Neural cell (in vitro differentiated cells): ENCODE data around the gene LILRA1. TPM values are rescaled to one million over a fixed set of nuclear protein-coding genes. Genes with fewer than 3 reads are reported as not detected.

Experiments
- H2AFZ ChIP-seq: fragments of 200-600, 300-800 bp; sonication (generic), shearing (Covaris generic); 2 replicates; pipeline ENCODE4 v1.6.0; 2014; ENCODE audit warnings: low read depth, mild to moderate bottlenecking, antibody characterized with exemption, low read length, moderate library complexity
- H3F3A ChIP-seq: fragments of 200-600 bp; shearing (Covaris generic); 2 replicates; pipeline ENCODE4 v1.6.1; 2016; ENCODE audit warnings: mild to moderate bottlenecking, moderate library complexity, mixed read lengths, antibody characterized with exemption, low read length; ENCODE audit not compliant: insufficient read depth, poor library complexity, severe bottlenecking
- H3K27ac ChIP-seq: fragments of 200-600, 300-800 bp; sonication (generic), shearing (Covaris generic); 2 replicates; pipeline ENCODE4 v1.5.1; 2014; ENCODE audit warnings: mild to moderate bottlenecking, low read length, moderate library complexity
- H3K27me3 ChIP-seq: fragments of 300-800, 200-600 bp; sonication (generic), shearing (Covaris generic); 2 replicates; pipeline ENCODE4 v1.6.0; 2014; ENCODE audit warnings: mild to moderate bottlenecking, low read depth, low read length, moderate library complexity; ENCODE audit not compliant: insufficient read depth
- H3K36me3 ChIP-seq: fragments of 300-800, 200-600 bp; sonication (generic), shearing (Covaris generic); 2 replicates; pipeline ENCODE4 v1.5.1; 2014; ENCODE audit warnings: mild to moderate bottlenecking, antibody characterized with exemption, low read length, moderate library complexity; ENCODE audit not compliant: insufficient read depth
- H3K4me2 ChIP-seq: fragments of 300-800, 200-600 bp; sonication (generic), shearing (Covaris generic); 2 replicates; pipeline ENCODE4 v1.6.0; 2014; ENCODE audit warnings: mild to moderate bottlenecking, low read length
- H3K4me3 ChIP-seq: fragments of 300-800, 200-600 bp; sonication (generic), shearing (Covaris generic); 2 replicates; pipeline ENCODE4 v1.5.1; 2014; ENCODE audit warnings: mild to moderate bottlenecking, low read length, moderate library complexity
- H3K79me2 ChIP-seq: fragments of 200-600 bp; shearing (Covaris generic); replicated peaks from 2 replicates; pipeline ENCODE4 v1.6.0; 2014; ENCODE audit warnings: mild to moderate bottlenecking, low read length, moderate library complexity; ENCODE audit not compliant: insufficient read depth
- H3K9ac ChIP-seq: fragments of 300-800, 200-600 bp; sonication (generic), shearing (Covaris generic); 2 replicates; pipeline ENCODE4 v1.6.1; 2016; ENCODE audit warnings: mild to moderate bottlenecking, low read length, mixed read lengths
- H3K9me2 ChIP-seq: fragments of 200-600 bp; shearing (Covaris generic); 2 replicates; pipeline ENCODE4 v1.6.1; 2016; ENCODE audit warnings: mild to moderate bottlenecking, low read length, mixed read lengths; ENCODE audit not compliant: insufficient read depth
- H3K9me3 ChIP-seq: fragments of 200-600, 300-800 bp; sonication (generic), shearing (Covaris generic); 2 replicates; pipeline ENCODE4 v1.6.1; 2016; ENCODE audit warnings: mild to moderate bottlenecking, mixed run types, low read length, moderate library complexity, mixed read lengths
- H4K20me1 ChIP-seq: fragments of 200-600 bp; shearing (Covaris generic); 2 replicates; pipeline ENCODE4 v1.6.1; 2016; ENCODE audit warnings: mild to moderate bottlenecking, mixed run types; ENCODE audit not compliant: insufficient read depth
- CTCF ChIP-seq: fragments of 450-650 bp; IDR thresholded peaks from 2 replicates; pipeline ENCODE4 v1.5.1; 2014; ENCODE audit warnings: antibody characterized with exemption, mild to moderate bottlenecking, moderate library complexity; ENCODE audit not compliant: poor library complexity, severe bottlenecking
- EP300 ChIP-seq: fragments of 450-650 bp; conservative IDR thresholded peaks from 2 replicates; pipeline ENCODE4 v1.6.1; 2014; ENCODE audit warnings: antibody characterized with exemption, mild to moderate bottlenecking, moderate library complexity; ENCODE audit not compliant: poor library complexity, severe bottlenecking
- EZH2 ChIP-seq: fragments of 200-600, 300-800 bp; shearing (Covaris generic), sonication (generic); IDR thresholded peaks from 2 replicates; pipeline ENCODE4 v1.6.1; 2014; ENCODE audit warnings: antibody characterized with exemption, low read length, borderline replicate concordance, mild to moderate bottlenecking; ENCODE audit not compliant: insufficient read depth, poor library complexity, severe bottlenecking
- MXI1 ChIP-seq: fragments of 450-650 bp; conservative IDR thresholded peaks from 2 replicates; pipeline ENCODE4 v1.6.1; 2014; ENCODE audit warnings: antibody characterized with exemption, mild to moderate bottlenecking; ENCODE audit not compliant: poor library complexity, severe bottlenecking
- POLR2AphosphoS5 ChIP-seq: IDR thresholded peaks from 2 replicates; pipeline ENCODE4 v1.6.1; 2012
- RAD21 ChIP-seq: fragments of 450-650 bp; conservative IDR thresholded peaks from 2 replicates; pipeline ENCODE4 v1.6.1; 2014; ENCODE audit warnings: antibody characterized with exemption, mild to moderate bottlenecking, moderate library complexity
- REST ChIP-seq: IDR thresholded peaks from 2 replicates; pipeline ENCODE4 v1.6.1; 2012; ENCODE audit warnings: borderline replicate concordance
- SMC3 ChIP-seq: fragments of 450-650 bp; conservative IDR thresholded peaks from 2 replicates; pipeline ENCODE4 v1.6.1; 2014; ENCODE audit warnings: antibody characterized with exemption, mild to moderate bottlenecking, moderate library complexity; ENCODE audit not compliant: poor library complexity
- TAF1 ChIP-seq: IDR thresholded peaks from 2 replicates; pipeline ENCODE4 v1.6.1; 2012; ENCODE audit warnings: low read depth
- polyA plus RNA-seq: library from polyadenylated mRNA; depleted of rRNA; stranded (reverse); fragments of >200 nt; gene quantifications from 2 replicates; pipeline ENCODE4 v1.2.3, GENCODE V29; 2014

LILRA1 gene
- polyA plus RNA-seq, 1 donor from 2014 or later: not detected

- Histone ChIP-seq H3K79me2 (no peaks in the 10 kb centered on the region), H2AFZ (no peak overlapping the region), H3K27me3 (no peaks in the 10 kb centered on the region), H3K9me2 (no peaks in the 10 kb centered on the region), H3K27ac (no peak overlapping the region), H4K20me1 (no peaks in the 10 kb centered on the region), H3K9me3 (no peaks in the 10 kb centered on the region), H3K4me2 (no peak overlapping the region), H3K36me3 (no peaks in the 10 kb centered on the region), H3K4me3 (no peak overlapping the region), H3F3A (no peaks in the 10 kb centered on the region), H3K9ac (no peak overlapping the region)
- no peak for TF ChIP-seq RAD21
- TF ChIP-seq CTCF: no peak
- no peak for TF ChIP-seq REST
- TF ChIP-seq MXI1: no peak
- no peak for TF ChIP-seq POLR2AphosphoS5
- no peak for TF ChIP-seq TAF1
- no peak for TF ChIP-seq SMC3
- TF ChIP-seq EP300: no peak
- TF ChIP-seq EZH2: no peak
Observed at GRCh38 chr19:54552913-54553310, 40.5 kb upstream of the LILRA1 start.

- no peaks in the 10 kb centered on the region for H3K36me3 ChIP-seq
- H3F3A ChIP-seq: no peaks in the 10 kb centered on the region
- no peaks in the 10 kb centered on the region for H3K9me3 ChIP-seq
- H3K4me2 ChIP-seq: no peak overlapping the region
- H4K20me1 ChIP-seq: no peaks in the 10 kb centered on the region
- H3K27ac ChIP-seq: no peak overlapping the region
- TF ChIP-seq TAF1: no peak
- no peak for TF ChIP-seq REST
- TF ChIP-seq POLR2AphosphoS5: no peak
- TF ChIP-seq RAD21: no peak
- TF ChIP-seq CTCF: no peak
- no peak for TF ChIP-seq EZH2
- no peak for TF ChIP-seq SMC3
- no peak for TF ChIP-seq MXI1
- TF ChIP-seq EP300: no peak
- H3K4me3 ChIP-seq: no peak overlapping the region
- H3K79me2 ChIP-seq: no peaks in the 10 kb centered on the region
- H3K27me3 ChIP-seq: no peaks in the 10 kb centered on the region
- no peak overlapping the region for H2AFZ ChIP-seq
- no peak overlapping the region for H3K9ac ChIP-seq
- H3K9me2 ChIP-seq: no peaks in the 10 kb centered on the region
Observed at GRCh38 chr19:54554006-54554405, 39.4 kb upstream of the LILRA1 start.
